Epithelial cell of esophagus (primary cell): ENCODE measurements around the gene ITGA2B.

ENCODE experiments used
- DNase-seq: peaks from one replicate; pipeline ENCODE4 v3.0.0; 2010; ENCODE audit warnings: low read depth
- H3K4me3 ChIP-seq: 2 replicates; pipeline ENCODE4 v1.5.1; 2011; ENCODE audit warnings: mild to moderate bottlenecking, low read length, control low read depth
- CTCF ChIP-seq: IDR thresholded peaks from 2 replicates; pipeline ENCODE4 v1.5.1; 2011; ENCODE audit warnings: low read depth, mild to moderate bottlenecking, low read length, control low read depth, inconsistent platforms; ENCODE audit not compliant: insufficient read depth; ENCODE audit errors: missing control alignments

The ITGA2B gene

GRCh38 chr17:44354582-44355561, 34.6 kb downstream of the ITGA2B start:
- no peak for DNase-seq
- no peak overlapping the region for H3K4me3 ChIP-seq
- no peak for TF ChIP-seq CTCF

GRCh38 chr17:44353672-44354331, 35.6 kb downstream of the ITGA2B start:
- TF ChIP-seq CTCF = no peak
- peak overlapping the region; percentile 8 for H3K4me3 ChIP-seq
- DNase-seq = no peak

GRCh38 chr17:44352828-44353671, 36.4 kb downstream of the ITGA2B start:
- H3K4me3 ChIP-seq = no peak overlapping the region
- no peak for DNase-seq
- TF ChIP-seq CTCF = no peak

GRCh38 chr17:44351961-44352827, 37.3 kb downstream of the ITGA2B start:
- DNase-seq = no peak
- no peak for TF ChIP-seq CTCF
- no peak overlapping the region for H3K4me3 ChIP-seq

GRCh38 chr17:44351464-44351863, 38.0 kb downstream of the ITGA2B start:
- no peak for TF ChIP-seq CTCF
- DNase-seq = no peak
- H3K4me3 ChIP-seq = no peak overlapping the region

GRCh38 chr17:44350733-44351226, 38.7 kb downstream of the ITGA2B start:
- peak; percentile 70 for DNase-seq
- no peak overlapping the region for H3K4me3 ChIP-seq
- TF ChIP-seq CTCF = peak; percentile 82
